NCI-H748 (cell line): Measurements from ENCODE around the gene UVSSA.
"Not testable (repeated sequence)": the region's sequence is repeated elsewhere in the genome, so short reads cannot be mapped to it uniquely, and the experiment has no call there.

Experiments used
- DNase-seq: peaks from one replicate; lab custom pipeline; 2025; ENCODE audit not compliant: unreplicated experiment; lab: John Stamatoyannopoulos, UW

The UVSSA gene

DNA sequence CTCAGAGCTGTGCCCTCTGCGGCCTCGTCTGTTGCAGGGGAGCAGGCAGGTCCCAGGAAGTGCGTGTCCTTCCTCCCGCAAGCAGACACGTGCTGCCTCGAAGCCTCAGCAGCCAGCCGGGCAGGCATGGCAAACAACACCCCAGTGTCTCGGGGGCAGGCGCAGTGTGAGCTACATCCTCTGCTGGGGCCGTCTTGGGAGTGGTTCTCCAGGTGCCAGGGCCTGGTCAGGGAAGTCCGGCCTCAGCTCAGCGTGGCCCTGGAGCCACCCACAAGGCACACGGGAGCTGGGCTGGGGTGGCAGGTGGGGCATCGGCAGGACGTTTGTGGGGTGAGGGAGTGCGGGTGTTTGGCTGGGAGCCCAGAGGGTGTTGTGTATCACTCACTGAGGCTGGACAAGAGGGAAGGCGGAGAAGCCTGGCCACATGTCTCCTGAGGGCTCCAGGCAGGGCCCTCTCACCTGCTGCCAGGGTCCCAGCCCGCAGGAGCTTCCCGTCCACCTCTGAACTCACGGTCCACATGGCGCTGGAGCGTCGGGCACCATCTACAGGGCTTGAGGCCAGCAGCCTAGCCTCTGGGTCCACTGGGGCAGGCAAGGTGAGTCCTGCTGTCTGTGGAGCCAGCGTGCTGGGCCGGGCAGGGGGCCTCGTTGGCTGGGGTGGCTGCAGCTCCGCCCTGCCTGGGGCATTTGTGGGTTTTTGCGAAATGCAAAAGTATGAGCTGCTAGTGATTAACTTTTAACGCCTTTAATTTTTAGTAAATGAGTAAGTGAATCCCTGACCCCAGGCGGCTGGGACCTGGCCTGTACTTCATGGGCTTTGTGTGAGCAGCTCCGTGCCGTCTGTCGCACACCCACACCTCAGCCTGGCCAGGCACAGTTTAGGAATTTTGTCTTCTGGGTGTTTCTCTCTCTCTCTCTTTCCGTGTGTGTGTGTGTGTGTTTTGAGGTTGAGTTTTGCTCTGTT is 17.3 kb upstream of the UVSSA start:
- no peak for DNase-seq

DNA sequence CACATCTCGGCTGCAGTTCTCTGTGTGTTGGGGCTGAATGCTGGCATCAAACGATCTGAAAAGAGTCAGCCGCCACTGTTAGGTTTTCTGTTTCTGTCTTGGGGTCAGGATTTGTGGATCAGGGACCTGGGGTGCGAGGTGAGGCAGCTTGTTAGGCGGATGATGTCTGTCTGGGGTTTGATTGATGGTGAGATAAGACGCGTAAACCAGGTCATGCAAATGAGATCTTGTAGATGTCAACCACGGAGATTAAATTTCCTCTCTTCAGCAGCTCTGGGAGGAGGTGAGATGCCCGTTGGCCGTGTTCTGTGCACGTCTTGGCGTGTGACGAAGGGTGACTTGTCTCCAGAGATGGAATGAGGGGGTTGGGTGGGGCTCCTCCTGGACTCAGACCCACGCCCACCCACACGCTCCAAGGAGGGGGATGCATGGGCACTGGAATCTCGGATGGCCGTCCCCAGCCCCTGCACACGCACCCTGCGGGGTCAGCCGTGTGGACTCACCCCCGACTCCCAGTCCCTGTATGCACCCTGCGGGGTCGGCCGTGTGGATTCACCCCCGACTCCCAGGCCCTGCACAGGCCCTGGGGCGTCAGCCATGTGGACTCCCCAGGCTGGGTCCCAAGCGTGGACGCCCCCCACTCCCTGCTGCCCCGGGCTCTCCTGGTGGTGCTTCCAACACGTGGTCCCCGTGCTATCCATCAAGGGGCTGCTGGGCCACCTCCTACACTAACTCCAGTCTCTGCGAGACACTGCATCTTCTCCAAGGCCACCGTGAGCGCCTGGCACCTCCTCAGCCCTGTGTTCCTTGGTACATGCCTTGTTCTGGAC is 16.0 kb upstream of the UVSSA start:
- DNase-seq, result no peak

DNA sequence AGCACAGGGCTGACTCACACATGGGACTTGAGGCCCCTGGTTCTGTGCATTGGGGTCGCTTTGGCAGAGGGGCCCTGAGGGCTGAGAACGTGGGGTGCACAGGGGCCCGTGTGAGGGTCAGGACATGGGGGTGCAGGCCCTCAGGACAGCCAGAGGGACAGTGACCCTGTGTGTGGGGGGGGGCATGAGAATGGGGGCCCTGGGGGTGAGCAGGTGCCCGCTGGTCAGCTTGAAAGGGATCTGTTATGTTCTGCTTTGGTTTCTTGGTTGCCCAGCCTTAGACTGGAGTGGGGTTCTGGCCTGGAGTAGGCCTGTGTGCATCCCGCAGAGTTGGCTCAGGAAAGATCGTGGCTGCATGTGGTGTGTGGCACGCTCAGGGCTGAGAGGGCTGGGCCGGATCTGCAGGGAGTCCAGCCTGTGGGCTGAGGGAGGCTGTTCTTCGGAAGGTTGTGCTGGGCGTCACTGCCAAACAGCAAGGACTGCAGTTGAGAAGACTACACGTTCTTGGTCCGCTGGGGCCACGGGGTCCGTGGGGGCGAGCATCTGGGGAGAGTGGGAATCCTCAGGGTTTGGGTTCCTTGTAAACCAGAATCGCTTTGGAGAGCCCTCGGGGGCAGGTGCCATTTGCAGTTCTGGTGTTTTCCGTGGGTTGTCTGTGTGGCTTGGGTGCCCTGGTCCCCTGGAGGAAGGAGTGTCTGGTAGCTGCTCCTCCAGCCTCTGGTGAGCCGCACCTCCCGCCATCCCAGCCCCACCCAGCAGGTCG is 15.2 kb upstream of the UVSSA start:
- DNase-seq, result no peak

DNA sequence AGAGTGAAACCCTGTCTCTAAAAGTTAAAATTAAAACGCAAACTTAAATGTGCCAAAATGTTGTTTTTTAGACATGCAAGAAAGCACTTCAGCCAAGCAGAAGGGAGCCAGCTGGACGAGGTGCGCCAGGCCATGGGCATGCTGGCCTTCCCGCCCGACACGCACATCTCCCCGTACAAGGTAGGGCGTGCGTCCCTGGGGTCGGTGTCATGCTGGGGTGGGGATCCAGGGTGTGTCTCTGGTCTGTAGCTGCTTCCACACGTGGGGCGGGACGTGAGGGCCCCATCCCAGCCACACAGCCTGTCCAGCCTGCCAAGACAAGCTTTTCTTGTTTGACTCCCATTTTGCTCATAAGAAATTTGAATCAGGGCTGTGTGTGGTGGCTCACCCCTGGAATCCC is 14.3 kb upstream of the UVSSA start:
- DNase-seq, result no peak

DNA sequence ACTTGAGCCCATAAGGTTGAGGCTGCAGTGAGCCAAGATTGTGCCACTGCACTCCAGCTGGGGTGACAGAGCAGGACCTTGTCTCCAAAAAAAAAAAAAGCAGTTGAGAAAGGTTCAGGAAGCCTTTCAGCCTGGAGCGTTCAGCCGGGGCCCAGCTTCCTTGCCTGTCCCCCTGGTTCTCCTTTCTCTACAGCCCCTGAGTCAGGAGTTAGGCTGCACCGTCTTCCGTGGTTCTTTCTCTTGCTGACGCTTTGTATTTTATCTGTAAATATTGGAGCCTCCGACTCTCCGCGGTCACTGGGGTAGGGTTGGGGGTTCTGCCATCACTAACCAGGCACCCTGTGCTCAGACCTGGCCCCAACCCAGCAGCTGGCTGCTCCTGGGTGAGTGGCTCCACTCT is 13.8 kb upstream of the UVSSA start:
- no peak for DNase-seq

DNA sequence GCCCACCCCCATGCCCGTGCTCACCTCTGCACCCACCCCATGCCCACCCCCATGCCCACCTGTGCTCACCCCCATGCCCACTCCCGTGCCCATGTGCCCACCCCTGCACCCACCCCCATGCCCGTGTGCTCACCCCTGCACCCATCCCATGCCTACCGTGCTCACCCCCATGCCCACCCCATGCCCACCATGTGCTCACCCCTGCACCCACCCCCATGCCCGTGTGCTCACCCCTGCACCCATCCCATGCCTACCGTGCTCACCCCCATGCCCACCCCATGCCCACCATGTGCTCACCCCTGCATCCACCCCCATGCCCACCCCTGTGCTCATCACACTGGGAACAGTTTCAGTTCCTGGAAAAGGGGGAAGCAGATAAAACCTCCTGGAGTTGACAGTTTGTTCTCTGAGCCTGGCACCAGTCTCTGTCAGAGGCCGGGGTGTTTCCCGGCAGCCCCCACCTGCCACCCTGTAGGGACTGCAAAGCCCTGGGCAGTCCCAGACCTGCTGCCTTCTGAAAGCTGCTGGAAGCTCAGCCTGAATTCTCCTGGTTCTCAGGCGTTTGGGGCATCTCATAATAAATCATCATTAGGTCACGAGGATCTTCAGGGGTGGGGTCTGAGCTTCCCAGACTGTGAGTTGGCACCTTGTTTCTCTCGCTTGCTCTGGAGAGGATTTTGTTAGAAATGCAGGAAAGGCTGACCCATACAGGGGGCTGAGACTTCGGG is 13.0 kb upstream of the UVSSA start:
- DNase-seq, result not testable (repeated sequence)

DNA sequence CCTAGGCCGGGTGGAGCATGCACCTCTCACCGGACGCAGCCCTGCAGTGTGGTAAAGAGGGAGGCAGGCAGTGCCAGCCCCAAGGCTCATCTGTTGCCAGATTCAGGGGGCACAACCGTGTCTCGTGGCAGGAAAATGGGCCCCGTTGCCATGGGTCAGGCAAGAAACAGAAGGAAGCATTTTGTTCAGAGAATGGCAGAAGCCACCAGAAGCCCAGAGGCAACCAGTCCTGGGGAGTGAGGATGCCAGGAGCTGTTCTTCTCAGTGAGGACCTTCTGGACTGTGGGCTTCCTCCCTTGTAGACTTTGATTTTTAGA is 12.5 kb upstream of the UVSSA start:
- no peak for DNase-seq

DNA sequence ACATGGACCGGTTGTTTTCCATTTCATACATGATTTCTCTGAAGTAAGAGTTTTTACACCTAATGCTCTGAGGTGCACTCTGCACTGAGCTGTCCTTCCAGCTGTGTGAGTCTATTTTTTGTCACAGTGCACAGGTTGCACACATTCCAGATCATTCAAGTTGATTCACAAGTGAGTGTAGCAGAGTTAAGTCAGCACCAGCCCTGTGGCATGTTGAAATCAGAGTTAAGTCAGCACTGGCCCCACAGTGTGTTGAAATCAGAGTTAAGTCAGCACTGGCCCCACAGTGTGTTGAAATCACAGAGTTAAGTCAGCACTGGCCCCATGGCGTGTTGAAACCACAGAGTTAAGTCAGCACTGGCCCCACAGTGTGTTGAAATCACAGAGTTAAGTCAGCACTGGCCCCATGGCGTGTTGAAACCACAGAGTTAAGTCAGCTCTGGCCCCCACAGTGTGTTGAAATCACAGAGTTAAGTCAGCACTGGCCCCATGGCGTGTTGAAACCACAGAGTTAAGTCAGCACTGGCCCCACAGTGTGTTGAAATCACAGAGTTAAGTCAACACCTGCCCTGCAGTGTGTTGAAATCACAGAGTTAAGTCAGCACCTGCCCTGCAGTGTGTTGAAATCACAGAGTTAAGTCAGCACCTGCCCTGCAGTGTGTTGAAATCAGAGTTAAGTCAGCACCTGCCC is 11.7 kb upstream of the UVSSA start:
- DNase-seq, result not testable (repeated sequence)

DNA sequence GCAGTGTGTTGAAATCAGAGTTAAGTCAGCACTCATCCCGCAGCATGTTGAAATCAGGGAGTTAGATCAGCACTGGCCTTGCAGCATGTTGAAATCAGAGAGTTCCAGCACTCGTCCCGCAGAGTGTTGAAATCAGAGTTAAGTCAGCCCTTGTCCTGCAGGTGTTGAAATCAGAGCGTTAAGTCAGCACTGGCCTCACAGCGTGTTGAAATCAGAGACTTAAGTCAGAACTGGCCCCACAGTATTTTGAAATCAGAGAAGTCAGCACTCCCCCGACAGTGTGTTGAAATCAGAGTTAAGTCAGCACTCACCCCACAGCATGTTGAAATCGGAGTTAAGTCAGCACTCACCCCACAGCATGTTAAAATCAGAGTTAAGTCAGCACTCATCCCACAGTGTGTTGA is 10.9 kb upstream of the UVSSA start:
- no peak for DNase-seq

DNA sequence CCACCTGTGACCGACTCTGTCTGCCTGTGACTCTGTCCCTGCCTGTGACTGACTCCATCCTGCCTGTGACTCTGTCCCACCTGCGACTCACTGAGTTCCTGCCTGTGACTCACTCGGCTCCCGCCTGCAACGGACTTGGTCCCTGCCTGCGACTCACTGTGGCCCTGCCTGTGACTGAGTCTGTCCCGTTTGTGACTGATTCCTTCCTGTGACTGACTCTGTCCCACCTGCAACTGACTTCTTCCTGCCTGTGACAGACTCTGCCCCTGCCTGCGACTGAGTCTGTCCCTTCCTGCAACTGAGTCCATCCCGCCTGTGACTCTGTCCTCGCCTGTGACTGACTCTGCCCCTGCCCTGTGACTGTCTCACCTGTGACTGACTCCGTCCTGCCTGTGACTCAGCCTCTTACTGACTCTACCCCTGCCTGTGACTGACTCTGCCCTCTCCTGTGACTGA is 9.6 kb upstream of the UVSSA start:
- no peak for DNase-seq

DNA sequence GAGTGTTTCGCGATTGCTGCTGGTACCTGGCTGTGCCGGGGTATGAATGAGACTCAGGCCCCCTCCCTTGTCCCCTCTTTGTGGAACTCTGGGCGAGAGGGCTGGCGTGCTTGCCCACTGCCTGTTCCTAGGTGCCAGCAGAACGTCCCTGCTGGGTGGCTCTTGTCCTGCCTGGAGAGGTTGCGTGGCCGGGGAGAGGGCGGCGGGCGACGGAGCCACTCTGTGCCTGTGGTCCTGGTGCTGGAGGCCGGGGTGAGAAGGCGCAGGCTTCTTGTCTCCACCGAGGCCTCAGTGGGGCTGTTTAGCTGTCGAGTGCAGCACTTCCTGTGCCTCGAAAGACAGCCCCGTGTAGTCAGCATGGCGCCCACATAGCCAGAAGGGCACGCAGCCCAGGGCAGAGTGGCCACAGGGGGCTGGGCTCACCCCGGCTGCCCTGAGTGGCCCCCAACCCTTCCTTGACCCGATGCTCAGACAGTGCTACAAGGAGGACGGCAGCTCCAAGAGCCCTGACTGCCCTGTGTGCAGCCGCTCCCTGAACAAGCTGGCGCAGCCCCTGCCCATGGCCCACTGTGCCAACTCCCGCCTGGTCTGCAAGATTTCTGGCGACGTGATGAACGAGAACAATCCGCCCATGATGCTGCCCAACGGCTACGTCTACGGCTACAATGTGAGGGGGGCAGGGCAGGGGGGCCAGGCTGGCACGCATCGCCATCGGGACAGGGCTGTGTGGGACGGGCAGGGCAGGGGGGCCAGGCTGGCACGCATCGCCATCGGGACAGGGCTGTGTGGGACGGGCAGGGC is 8.9 kb upstream of the UVSSA start:
- no peak for DNase-seq

DNA sequence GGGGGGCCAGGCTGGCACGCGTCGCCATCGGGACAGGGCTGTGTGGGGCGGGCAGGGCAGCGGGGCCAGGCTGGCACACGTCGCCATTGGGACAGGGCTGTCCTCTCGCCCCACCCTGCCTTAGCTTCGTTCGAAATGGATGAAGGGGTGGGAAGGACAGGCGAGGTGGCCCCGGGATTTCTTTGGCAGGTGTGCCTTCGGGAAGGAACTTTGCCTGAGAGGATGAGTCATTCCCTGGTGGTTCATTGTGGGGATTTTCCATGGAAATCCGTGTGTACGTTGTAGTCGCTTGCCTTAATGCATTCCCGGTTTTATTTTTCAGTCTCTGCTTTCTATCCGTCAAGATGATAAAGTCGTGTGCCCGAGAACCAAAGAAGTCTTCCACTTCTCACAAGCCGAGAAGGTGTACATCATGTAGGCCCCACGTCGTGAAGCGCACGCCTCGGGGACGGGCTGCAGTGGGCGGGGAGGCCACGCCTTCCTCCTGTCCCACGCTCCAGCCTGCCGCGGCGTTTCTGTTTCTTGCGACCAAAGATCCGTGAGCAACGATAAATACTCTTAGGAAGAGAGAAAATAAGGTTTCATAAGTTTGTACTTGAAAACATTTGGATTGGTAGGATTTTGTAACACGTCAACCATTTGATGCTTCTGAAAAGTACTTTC is 8.1 kb upstream of the UVSSA start:
- DNase-seq, result no peak

DNA sequence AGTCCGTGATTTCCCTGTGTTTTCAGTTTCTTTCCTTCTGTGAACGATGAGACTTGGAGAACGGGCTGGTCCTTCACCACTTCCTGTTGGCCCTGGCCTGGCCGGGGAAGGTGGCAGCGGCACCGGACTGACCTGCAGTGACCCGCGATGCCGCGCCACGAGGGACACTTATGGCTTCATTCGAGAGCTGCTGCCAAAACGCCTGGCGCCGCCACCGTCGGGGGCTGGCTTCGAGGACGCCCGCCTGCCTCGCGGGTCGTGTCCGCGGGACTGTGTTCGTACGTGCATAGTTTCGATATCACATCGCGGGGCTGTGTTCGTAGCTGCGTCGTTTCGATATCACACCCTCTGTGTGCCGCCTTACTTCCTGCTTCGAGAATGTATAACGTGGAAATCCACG is 7.5 kb upstream of the UVSSA start:
- DNase-seq, result no peak

DNA sequence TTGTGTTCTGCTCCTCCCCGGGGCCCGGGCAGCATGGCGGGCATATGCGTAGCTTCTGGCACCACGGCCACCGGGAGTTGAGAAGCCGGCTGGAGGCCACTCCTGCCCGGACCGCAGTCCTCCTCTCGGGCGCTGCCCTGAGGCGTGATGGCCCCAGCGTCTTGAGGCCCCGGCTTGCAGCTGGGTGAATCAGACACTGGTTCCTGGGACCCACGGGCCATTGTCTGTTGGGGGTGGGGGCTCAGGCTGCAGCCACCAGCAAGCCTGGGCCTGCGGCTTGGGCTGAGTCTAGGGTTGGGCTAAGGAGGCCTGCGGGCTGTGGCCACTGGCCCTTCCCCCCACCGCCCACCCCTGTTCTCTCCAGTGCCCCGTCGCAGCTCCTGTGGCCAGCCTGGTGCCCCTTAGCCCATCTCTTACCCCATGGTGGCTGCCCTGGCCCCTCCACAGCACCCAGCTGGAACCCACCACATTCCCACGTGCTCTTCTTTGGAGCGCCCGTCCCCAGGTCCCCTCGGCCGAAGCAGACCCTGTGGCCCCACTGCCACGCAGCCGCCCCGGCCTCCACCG is 6.7 kb upstream of the UVSSA start:
- no peak for DNase-seq

DNA sequence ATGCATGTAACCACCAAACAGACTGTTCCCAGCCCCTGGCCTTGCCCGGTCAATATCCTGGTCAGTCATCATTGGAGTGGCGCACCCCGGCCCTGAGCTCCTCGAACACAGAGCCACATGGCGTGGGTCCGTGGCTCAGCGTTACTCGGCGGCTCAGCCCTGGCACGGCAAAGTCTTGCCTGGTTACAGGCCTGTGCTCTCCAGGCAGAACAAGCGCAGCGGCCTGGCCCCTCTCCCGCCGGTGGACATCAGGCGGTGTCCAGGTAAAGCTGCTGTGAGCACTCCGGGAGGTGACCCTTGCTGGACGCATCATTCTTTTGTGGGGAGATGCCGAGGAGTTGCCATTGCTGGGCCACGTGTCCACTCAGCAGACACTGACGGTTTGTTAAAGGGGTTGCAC is 6.1 kb upstream of the UVSSA start:
- DNase-seq, result no peak

DNA sequence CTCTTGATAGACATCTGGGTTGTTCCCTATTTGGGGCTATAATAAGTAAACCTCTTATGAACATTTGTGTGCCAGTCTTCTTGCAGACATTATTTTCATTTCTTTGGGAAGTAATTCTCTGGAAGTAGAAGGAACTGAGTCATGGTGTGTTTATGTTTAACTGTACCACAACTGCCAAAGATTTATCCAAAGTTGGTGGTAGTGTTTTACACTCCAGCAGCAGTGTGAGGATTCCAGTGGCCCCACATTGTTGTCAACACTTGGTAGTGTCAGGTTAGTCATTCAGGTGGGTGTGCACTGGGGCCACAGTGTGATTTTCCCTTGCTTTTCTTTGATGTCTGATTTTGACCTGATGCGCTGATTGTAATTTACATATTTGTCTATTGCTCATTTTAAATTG is 5.0 kb upstream of the UVSSA start:
- DNase-seq, result no peak

DNA sequence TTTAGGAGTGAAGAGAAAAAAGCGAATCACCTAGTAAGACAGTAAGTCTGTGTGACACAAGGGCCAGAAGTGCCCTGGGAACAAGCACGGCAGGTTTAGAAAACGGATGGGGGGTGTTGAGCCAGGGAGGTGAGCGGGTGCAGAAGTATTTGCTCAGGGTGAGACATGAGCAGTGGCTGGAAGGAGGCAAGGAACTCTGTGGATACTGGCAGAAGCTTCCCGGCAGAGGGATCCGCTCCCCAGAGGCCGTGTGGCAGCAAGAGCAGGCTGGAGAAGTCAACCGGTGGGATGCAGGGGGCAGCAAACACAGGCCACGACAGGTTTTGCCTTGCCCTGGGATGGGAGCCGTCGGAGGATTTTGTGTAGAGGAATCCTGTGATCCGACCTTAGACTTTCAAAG is 2.3 kb upstream of the UVSSA start:
- DNase-seq, result no peak
